K562 (cell line): ENCODE measurements around the gene TCF15. TPM values are rescaled to one million over a fixed set of nuclear protein-coding genes. Genes with fewer than 3 reads are reported as not detected.

Experiments used
- MCM3 ChIP-seq: fragments of 450-650 bp; IDR thresholded peaks from 2 replicates; pipeline ENCODE4 v1.6.1; 2016
- MEF2A ChIP-seq: IDR thresholded peaks from 2 replicates; pipeline ENCODE4 v1.6.1; 2011; ENCODE audit warnings: low read depth, mild to moderate bottlenecking, low read length, moderate library complexity; ENCODE audit not compliant: control insufficient read depth
- RBFOX2 ChIP-seq: fragments of 200-400 bp; formaldehyde crosslinking; IDR thresholded peaks from 2 replicates; pipeline ENCODE4 v1.6.1; 2017; ENCODE audit warnings: low read depth, mild to moderate bottlenecking, low read length, moderate library complexity
- REST ChIP-seq, 2 experiments: fragments of 450-650 bp; formaldehyde crosslinking in 1 of 2; IDR thresholded peaks; 2 replicates each; pipeline versions ENCODE4 v1.4.0 to v1.6.1; 2014 to 2020; ENCODE audit warnings: mild to moderate bottlenecking in 2 of 2, borderline replicate concordance in 1 of 2, low read depth in 1 of 2
- SIN3A ChIP-seq, 2 experiments: fragments of 150-350 bp in 1 of 2; IDR thresholded peaks; 2 replicates each; pipeline ENCODE4 v1.6.1; 2011 to 2016; ENCODE audit warnings: borderline replicate concordance in 2 of 2, low read depth in 2 of 2, low read length in 2 of 2, mild to moderate bottlenecking in 2 of 2, moderate library complexity in 2 of 2; ENCODE audit not compliant: control insufficient read depth in 1 of 2
- SOX6 ChIP-seq: fragments of 450-650 bp; IDR thresholded peaks from 2 replicates; pipeline ENCODE4 v1.6.1; 2014; ENCODE audit warnings: mild to moderate bottlenecking
- TEAD4 ChIP-seq, 2 experiments: sonication (generic) in 1 of 2; formaldehyde crosslinking in 1 of 2; IDR thresholded peaks; 2 replicates each; pipeline versions ENCODE4 v1.6.1 to v1.8.0; 2012 to 2022; ENCODE audit warnings: borderline replicate concordance in 1 of 2, inconsistent platforms in 1 of 2, low read length in 1 of 2, mild to moderate bottlenecking in 1 of 2, missing genetic modification reagents in 1 of 2
- WHSC1 ChIP-seq: IDR thresholded peaks from one replicate; pipeline ENCODE4 v1.6.1; 2012; ENCODE audit warnings: low read length, control low read depth, inconsistent platforms
- polyA plus RNA-seq, 8 experiments: library from polyadenylated mRNA; depleted of rRNA in 4 of 8; stranded (reverse) in 5 of 8; unstranded in 3 of 8; fragments of >200 nt; fragmentation: Nextera tagmentation in 2 of 8; fragmentation: Illumina TruSeq in 1 of 8; extraction: Ambion mirVana in 2 of 8; extraction: Trizol in 1 of 8; gene quantifications; 2 replicates each; pipeline versions ENCODE4 v1.2.1 to v1.2.3, GENCODE V29; 2011 to 2014; ENCODE audit warnings: inconsistent platforms in 1 of 8, missing spikeins in 1 of 8
- total RNA-seq, 7 experiments: library from RNA; depleted of rRNA in 6 of 7; stranded (reverse); fragments of >200 nt in 6 of 7; fragmentation: Illumina TruSeq in 2 of 7; extraction: Trizol in 2 of 7; gene quantifications; 2 replicates each; pipeline versions ENCODE4 v1.2.1 to v1.2.3, GENCODE V29; 2011 to 2021; ENCODE audit warnings: low replicate concordance in 1 of 7

TCF15 gene
- total and polyA plus RNA-seq, 9 of the 15 experiments (the other 6 are each of a cell fraction or from before 2014, with no cell fraction given), result 0.04 to 5.0 (median 1.2) TPM

DNA sequence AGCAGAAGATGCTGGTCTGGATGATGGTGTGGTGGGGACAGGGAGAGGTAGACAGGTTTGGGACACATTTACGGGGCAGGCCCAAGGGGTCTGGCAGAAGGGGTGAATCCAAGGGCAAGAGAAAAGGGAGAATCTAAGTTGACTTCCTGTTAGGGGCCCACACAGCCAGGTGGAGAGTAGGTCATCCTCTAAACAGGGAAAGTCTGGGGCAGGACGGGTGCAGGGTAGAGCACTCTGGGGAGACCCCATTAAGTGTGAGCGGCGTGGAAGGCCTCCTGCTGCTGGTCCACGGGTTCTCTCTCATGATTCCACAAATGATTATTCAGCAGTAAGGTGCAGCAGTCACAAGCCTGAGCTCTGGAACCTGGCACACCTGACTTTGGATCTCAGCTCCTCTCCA lies 40.2 kb upstream of the TCF15 start (continued):
- no peak for TF ChIP-seq REST (IDR thresholded peaks at IDR 0.05; ENCODE audit: borderline replicate concordance)
- no peak for TF ChIP-seq REST (CRISPR knock-in tag; IDR thresholded peaks at IDR 0.05; ENCODE audit: low read depth)
- no peak for TF ChIP-seq RBFOX2
- TF ChIP-seq MEF2A, result no peak
- TF ChIP-seq SOX6, result no peak
- TF ChIP-seq TEAD4 (IDR thresholded peaks at IDR 0.05; ENCODE audit: low read length), result no peak
- TF ChIP-seq TEAD4 (CRISPR knock-in tag; IDR thresholded peaks at IDR 0.05; ENCODE audit: borderline replicate concordance), result no peak
- TF ChIP-seq SIN3A (IDR thresholded peaks at IDR 0.05; ENCODE audit: borderline replicate concordance in 2 of 2, control insufficient read depth in 1 of 2, low read depth in 2 of 2, low read length in 2 of 2), result no peak
- TF ChIP-seq MCM3, result no peak
- TF ChIP-seq WHSC1, result no peak
